HG03558 (cell line): ENCODE measurements around the gene TMEM126A.
"Not testable (repeated sequence)": the region's sequence is repeated elsewhere in the genome, so short reads cannot be mapped to it uniquely, and the experiment has no call there.

Experiments
- ATAC-seq: cut with Tn5 transposase; IDR thresholded peaks from one replicate; pipeline ENCODE4 v1.9.1; 2021; ENCODE audit warnings: moderate number of reproducible peaks; ENCODE audit not compliant: unreplicated experiment; ENCODE audit errors: extremely low read depth

TMEM126A gene

GRCh38 chr11:85647604-85648299 lies at the start of gene TMEM126A:
Gene TMEM126A, plus strand, starts transcription at chr11:85647967. Its CDS starts 2,289 bp downstream, at chr11:85650256.
- peak; percentile 96 for ATAC-seq

DNA sequence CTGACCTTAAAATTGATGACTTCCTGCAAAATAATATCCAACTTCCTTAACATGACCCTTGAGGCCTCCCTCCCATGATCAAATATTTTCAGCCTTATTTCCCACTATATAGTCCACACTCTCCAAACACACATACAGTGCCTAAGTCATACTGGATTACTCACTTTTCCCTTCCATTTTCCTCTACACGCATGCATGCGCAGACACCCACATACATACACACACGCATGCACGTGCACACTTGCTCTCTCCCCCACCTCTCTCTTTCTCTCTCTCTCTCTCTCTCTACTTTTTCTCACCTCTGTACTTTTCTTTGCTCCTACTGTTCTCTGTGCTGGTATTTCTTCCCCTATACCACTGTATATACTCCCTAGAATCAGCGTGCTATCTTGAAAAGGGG lies 48.7 kb upstream of the TMEM126A start:
- ATAC-seq = no peak

GRCh38 chr11:85602526-85603213 lies 45.1 kb upstream of the TMEM126A start:
- ATAC-seq = no peak

DNA sequence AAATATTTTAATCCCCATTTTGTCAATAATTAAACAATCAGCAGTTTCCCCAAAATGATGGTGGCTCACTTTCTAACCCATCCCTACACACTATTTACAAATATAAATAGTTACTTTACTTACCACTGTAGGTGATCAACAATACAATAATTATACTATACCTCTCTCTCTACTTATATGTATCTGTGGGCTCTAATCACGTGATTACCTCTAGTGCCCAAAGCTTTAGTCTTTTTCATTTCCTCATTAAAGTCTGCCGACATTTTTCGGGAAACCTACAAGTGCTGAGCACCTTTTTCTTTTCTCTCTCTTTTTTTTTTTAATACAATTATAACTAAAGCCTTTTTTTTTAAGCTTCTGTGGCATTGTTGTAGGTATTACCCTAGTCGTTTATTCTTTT lies 44.5 kb upstream of the TMEM126A start:
- no peak for ATAC-seq

DNA sequence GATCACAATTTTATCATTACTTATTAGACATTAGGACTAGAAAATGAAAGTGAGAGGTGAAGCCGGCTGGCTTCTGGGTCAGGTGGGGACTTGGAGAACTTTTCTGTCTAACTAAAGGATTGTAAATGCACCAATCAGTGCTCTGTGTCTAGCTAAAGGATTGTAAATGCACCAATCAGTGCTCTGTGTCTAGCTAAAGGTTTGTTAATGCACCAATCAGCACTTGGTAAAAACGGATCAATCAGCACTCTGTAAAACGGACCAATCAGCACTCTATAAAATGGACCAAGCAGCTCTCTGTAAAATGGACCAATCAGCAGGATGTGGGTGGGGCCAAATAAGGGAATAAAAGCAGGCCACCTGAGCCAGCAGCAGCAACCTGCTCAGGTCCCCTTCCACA lies 41.5 kb upstream of the TMEM126A start:
- ATAC-seq = not testable (repeated sequence)

DNA sequence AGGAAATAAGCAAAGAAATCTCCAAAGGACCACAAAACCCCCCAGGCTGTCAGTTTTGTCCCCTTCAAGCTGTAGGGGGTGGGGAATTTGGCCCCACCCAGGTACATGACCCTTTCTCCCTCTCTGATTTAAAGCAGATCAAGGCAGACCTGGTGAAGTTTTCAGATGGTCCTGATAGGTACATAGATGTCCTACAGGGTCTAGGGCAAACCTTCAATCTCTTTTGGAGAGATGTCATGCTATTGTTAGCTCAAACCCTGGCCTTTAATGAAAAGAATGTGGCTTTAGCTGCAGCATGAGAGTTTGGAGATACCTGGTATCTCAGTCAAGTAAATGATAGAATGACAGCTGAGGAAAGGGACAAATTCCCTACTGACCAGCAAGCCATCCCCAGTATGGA lies 39.1 kb upstream of the TMEM126A start:
- ATAC-seq = not testable (repeated sequence)

DNA sequence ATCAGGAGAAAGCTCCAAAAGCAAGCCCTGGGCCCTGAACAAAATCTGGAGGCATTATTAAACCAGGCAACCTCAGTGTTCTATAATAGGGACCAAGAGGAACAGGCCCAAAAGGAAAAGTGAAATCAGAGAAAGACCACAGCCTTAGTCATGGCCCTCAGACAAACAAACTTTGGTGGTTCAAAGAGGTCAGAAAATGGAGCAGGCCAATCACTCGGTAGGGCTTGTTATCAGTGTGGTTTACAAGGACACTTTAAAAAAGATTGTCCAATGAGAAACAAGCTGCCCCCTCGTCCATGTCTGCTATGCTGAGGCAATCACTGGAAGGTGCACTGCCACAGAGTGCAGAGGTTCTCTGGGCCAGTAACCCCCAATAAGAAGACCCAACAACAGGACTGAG lies 38.5 kb upstream of the TMEM126A start:
- ATAC-seq = not testable (repeated sequence)

GRCh38 chr11:85611643-85612042 lies 36.1 kb upstream of the TMEM126A start:
- not testable (repeated sequence) for ATAC-seq

- ATAC-seq = no peak
Measured at GRCh38 chr11:85619499-85619898, 28.3 kb upstream of the TMEM126A start.

DNA sequence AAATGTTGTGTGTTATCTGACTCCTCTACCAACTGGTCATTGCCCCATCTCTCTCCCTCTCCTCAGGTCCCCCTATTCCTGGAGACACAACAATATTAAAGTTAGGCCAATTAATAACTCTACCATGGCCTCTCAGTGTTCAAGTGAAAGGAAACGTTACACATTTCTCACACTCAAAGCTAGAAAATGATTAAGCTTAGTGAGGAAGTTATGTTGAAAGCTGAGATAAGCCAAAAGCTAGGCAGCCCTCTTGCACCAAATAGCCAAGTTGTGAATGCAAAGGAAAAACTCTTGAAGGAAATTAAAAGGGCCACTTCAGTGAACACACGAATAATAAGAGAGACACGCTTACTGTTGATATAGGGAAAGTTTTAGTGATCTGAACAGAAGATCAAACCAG lies 27.5 kb upstream of the TMEM126A start:
- ATAC-seq = no peak

DNA sequence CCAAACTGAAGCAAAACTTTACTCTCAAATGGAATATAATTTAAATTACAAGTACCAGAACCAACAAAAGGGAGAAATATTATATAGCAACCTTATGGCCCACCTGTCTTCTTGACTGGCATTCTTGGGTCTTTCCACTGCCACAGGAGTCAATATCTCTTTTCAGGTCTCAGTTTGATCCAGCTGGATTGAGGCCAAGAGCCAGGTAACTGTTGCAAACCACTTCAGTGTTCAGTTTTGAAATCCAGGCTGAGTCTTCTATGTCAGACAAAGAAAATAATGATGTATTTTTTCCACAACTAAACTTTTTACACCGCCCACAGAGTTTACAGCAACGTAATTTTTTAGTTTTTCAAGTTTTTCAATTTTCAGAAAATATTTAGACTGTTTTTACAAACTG lies 21.3 kb upstream of the TMEM126A start:
- ATAC-seq = no peak

DNA sequence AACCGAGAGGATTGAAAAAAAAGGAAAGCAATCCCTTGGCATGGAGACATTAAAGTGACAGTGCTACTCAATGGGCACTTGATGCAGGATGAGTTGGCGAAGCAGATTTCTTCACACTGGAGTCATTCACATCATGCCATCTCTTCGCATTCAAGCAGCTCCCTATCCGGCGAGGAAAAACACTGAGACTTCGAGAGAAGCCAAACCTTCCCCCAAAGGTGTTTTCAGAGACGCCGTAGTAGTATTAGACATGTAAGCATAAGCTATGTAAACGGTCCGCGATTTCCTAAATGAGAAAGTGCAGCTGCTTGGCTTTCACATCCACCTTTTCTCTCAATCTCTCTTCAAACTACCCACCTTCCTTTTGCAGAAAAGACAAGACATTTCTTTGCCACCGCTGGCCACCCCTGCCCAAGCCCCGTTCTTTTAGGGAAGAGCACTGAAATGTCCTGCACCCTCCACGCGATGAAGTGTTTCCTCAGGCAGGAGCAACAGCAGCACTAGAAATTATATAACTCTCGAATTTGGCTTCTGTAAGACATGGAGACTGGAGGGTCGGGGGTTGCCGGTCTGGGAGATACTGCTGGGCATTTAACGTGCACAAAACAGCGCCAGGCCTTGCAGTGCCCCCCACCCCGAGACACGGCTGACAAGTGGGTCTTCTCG lies 20.3 kb upstream of the TMEM126A start, which contains the start of gene DLG2:
Gene DLG2 (minus strand): TSS at position 13 of the 666 bp plus-strand sequence.
- ATAC-seq = no peak

DNA sequence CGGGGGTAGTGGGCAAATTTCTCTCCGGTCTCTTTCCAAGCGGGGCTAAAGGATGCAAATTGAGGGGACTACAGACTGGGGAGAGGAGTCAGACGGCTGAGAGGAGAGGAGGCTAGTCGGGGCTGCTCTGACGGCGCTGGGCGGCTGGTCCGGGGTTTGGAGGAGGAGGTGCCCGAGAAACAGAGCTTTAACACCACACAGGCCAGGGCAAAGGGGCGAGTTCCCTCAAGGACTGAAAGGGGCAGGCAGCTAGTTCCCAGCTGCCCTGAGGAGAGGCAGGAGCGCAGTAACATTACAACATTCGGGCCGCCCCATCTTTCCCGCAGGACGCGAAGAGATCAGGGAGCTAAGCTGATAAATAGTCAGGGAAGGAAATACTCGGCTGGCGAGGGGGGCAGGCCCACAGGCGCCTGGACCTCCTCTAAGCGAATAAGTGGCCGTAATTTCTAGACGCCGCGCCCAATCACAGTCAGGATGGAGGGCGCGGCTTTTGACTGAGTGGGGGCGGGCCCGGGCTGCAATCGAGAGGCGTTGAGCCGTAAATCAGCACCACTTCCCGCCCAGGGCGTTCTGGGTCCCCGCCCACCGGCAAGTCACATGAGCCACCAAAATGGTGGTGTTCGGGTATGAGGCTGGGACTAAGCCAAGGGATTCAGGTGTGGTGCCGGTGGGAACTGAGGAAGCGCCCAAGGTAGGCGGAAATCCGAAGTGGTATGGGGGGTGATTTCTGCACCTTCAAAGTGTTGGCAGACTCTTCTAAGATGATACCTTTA lies 19.6 kb upstream of the TMEM126A start, which contains the start of gene TMEM126B:
Gene TMEM126B (plus strand): TSS at position 596 of the 773 bp plus-strand sequence. CDS start 15 bp downstream, at position 611.
- peak; percentile 96 for ATAC-seq

DNA sequence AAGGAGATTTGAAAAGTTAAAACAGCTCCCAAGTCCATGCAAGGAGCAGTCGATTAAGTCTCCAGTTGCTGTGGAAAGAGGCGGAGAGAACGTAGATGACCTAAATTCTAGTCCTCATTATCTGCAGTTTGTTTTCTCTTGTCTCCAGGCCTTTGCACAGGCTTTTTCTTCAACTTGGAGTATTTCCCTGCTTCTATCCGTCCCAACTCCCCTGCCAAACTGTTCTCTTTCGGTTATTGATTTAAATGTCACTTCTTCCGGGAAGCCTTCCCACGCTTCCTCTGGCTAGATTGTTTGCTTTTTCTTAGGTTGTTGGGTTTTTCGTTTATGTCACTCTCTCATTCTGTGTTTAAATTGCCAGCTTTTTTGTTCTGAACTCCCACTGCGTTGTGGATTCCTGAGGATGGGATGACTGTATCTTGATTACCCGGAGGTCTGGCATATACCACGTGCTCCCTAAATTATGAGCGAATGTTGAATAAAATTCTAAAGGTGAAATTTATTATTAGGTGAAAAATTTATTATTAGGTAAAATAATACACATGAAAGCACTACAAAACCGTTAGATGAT lies 18.9 kb upstream of the TMEM126A start:
- ATAC-seq = no peak

GRCh38 chr11:85634747-85635146 lies 13.0 kb upstream of the TMEM126A start:
- ATAC-seq = no peak

DNA sequence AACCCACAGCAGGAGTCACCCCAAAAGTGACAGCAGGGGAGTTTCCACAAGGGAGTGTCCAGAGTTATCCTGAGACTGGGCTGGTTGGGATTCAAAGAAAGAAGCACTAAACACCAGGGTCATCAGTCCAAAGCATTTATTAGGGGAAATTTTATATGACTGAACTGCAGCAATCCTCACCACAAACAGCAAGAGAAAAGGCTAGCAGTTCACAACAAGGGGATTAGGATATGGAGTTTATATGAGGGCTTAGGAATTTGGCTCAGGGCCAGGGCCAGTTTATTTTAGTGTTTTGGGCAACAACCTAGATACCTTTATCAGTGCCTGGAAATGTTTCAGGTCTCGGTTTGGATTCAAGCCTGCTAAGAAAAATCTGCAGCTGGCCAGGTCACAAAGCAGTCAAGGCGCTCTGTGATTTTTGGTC lies 4.6 kb upstream of the TMEM126A start:
- ATAC-seq = no peak

- no peak for ATAC-seq
Measured at GRCh38 chr11:85647078-85647477, 689 bp upstream of the TMEM126A start.

DNA sequence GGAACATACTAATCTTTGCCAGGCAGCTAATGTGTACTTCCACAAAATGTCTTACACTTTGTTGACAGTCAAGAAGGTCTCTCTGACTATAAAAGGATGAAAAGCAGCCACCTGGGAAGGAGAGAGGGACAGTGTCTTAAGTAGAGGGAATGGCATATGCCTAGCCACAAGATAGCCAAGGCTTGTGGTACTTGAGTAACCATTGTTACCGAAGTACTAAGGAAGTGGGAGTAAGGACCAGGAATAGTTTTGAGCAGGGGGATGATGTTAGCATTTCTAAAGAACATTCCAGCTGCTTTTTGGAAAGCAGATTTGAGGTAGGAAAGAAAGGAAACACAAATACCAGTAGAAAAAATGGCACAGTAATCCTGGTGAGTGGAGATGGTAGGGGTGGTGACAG lies 3.4 kb downstream of the TMEM126A start:
- ATAC-seq = no peak

DNA sequence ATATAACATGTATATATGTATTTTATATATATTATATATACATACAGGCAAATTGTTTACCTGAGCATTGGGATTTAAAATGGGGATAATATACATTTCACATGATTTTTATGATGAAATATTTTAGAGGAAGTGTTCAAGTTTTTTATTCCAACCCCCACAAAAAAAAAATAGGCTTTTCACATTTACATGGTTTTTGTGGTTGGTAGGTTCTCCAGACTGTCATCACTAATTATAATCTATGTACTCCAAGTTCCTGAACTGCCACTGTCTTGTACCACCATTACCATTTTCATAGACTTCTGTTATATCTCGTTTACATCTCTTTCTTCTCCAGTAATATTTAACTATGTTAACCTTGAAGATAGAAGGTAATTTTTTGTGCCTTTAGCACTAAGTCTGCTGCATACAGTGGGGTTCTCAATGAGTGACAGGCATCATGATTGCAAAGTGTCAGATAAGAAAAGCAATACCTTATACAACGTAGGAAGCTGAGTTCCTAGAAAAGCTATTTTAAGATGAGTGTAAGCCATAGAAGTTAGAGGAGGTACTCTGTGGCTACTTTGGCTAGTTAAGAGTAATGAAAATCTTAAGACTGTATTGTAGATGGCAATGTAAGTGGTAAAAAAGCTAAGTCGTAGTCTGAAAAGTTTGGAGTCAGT lies 5.2 kb downstream of the TMEM126A start:
- ATAC-seq = no peak
